Neural cell (in vitro differentiated cells): ENCODE results near the gene TOMM40. TPM values are rescaled to one million over a fixed set of nuclear protein-coding genes. Genes with fewer than 3 reads are reported as not detected.

Experiments used
- H2AFZ ChIP-seq: fragments of 200-600, 300-800 bp; sonication (generic), shearing (Covaris generic); 2 replicates; pipeline ENCODE4 v1.6.0; 2014; ENCODE audit warnings: low read depth, mild to moderate bottlenecking, antibody characterized with exemption, low read length, moderate library complexity
- H3F3A ChIP-seq: fragments of 200-600 bp; shearing (Covaris generic); 2 replicates; pipeline ENCODE4 v1.6.1; 2016; ENCODE audit warnings: mild to moderate bottlenecking, moderate library complexity, mixed read lengths, antibody characterized with exemption, low read length; ENCODE audit not compliant: insufficient read depth, poor library complexity, severe bottlenecking
- H3K27ac ChIP-seq: fragments of 200-600, 300-800 bp; sonication (generic), shearing (Covaris generic); 2 replicates; pipeline ENCODE4 v1.5.1; 2014; ENCODE audit warnings: mild to moderate bottlenecking, low read length, moderate library complexity
- H3K27me3 ChIP-seq: fragments of 300-800, 200-600 bp; sonication (generic), shearing (Covaris generic); 2 replicates; pipeline ENCODE4 v1.6.0; 2014; ENCODE audit warnings: mild to moderate bottlenecking, low read depth, low read length, moderate library complexity; ENCODE audit not compliant: insufficient read depth
- H3K36me3 ChIP-seq: fragments of 300-800, 200-600 bp; sonication (generic), shearing (Covaris generic); 2 replicates; pipeline ENCODE4 v1.5.1; 2014; ENCODE audit warnings: mild to moderate bottlenecking, antibody characterized with exemption, low read length, moderate library complexity; ENCODE audit not compliant: insufficient read depth
- H3K4me2 ChIP-seq: fragments of 300-800, 200-600 bp; sonication (generic), shearing (Covaris generic); 2 replicates; pipeline ENCODE4 v1.6.0; 2014; ENCODE audit warnings: mild to moderate bottlenecking, low read length
- H3K4me3 ChIP-seq: fragments of 300-800, 200-600 bp; sonication (generic), shearing (Covaris generic); 2 replicates; pipeline ENCODE4 v1.5.1; 2014; ENCODE audit warnings: mild to moderate bottlenecking, low read length, moderate library complexity
- H3K79me2 ChIP-seq: fragments of 200-600 bp; shearing (Covaris generic); replicated peaks from 2 replicates; pipeline ENCODE4 v1.6.0; 2014; ENCODE audit warnings: mild to moderate bottlenecking, low read length, moderate library complexity; ENCODE audit not compliant: insufficient read depth
- H3K9ac ChIP-seq: fragments of 300-800, 200-600 bp; sonication (generic), shearing (Covaris generic); 2 replicates; pipeline ENCODE4 v1.6.1; 2016; ENCODE audit warnings: mild to moderate bottlenecking, low read length, mixed read lengths
- H3K9me2 ChIP-seq: fragments of 200-600 bp; shearing (Covaris generic); 2 replicates; pipeline ENCODE4 v1.6.1; 2016; ENCODE audit warnings: mild to moderate bottlenecking, low read length, mixed read lengths; ENCODE audit not compliant: insufficient read depth
- H3K9me3 ChIP-seq: fragments of 200-600, 300-800 bp; sonication (generic), shearing (Covaris generic); 2 replicates; pipeline ENCODE4 v1.6.1; 2016; ENCODE audit warnings: mild to moderate bottlenecking, mixed run types, low read length, moderate library complexity, mixed read lengths
- H4K20me1 ChIP-seq: fragments of 200-600 bp; shearing (Covaris generic); 2 replicates; pipeline ENCODE4 v1.6.1; 2016; ENCODE audit warnings: mild to moderate bottlenecking, mixed run types; ENCODE audit not compliant: insufficient read depth
- CTCF ChIP-seq: fragments of 450-650 bp; IDR thresholded peaks from 2 replicates; pipeline ENCODE4 v1.5.1; 2014; ENCODE audit warnings: antibody characterized with exemption, mild to moderate bottlenecking, moderate library complexity; ENCODE audit not compliant: poor library complexity, severe bottlenecking
- EP300 ChIP-seq: fragments of 450-650 bp; conservative IDR thresholded peaks from 2 replicates; pipeline ENCODE4 v1.6.1; 2014; ENCODE audit warnings: antibody characterized with exemption, mild to moderate bottlenecking, moderate library complexity; ENCODE audit not compliant: poor library complexity, severe bottlenecking
- EZH2 ChIP-seq: fragments of 200-600, 300-800 bp; shearing (Covaris generic), sonication (generic); IDR thresholded peaks from 2 replicates; pipeline ENCODE4 v1.6.1; 2014; ENCODE audit warnings: antibody characterized with exemption, low read length, borderline replicate concordance, mild to moderate bottlenecking; ENCODE audit not compliant: insufficient read depth, poor library complexity, severe bottlenecking
- MXI1 ChIP-seq: fragments of 450-650 bp; conservative IDR thresholded peaks from 2 replicates; pipeline ENCODE4 v1.6.1; 2014; ENCODE audit warnings: antibody characterized with exemption, mild to moderate bottlenecking; ENCODE audit not compliant: poor library complexity, severe bottlenecking
- POLR2AphosphoS5 ChIP-seq: IDR thresholded peaks from 2 replicates; pipeline ENCODE4 v1.6.1; 2012
- RAD21 ChIP-seq: fragments of 450-650 bp; conservative IDR thresholded peaks from 2 replicates; pipeline ENCODE4 v1.6.1; 2014; ENCODE audit warnings: antibody characterized with exemption, mild to moderate bottlenecking, moderate library complexity
- SMC3 ChIP-seq: fragments of 450-650 bp; conservative IDR thresholded peaks from 2 replicates; pipeline ENCODE4 v1.6.1; 2014; ENCODE audit warnings: antibody characterized with exemption, mild to moderate bottlenecking, moderate library complexity; ENCODE audit not compliant: poor library complexity
- TAF1 ChIP-seq: IDR thresholded peaks from 2 replicates; pipeline ENCODE4 v1.6.1; 2012; ENCODE audit warnings: low read depth
- polyA plus RNA-seq: library from polyadenylated mRNA; depleted of rRNA; stranded (reverse); fragments of >200 nt; gene quantifications from 2 replicates; pipeline ENCODE4 v1.2.3, GENCODE V29; 2014
- TF ChIP-seq, protein P1 (sequence below): IDR thresholded peaks from 2 replicates; pipeline ENCODE4 v1.6.1; 2012; ENCODE audit warnings: borderline replicate concordance

The TOMM40 gene
- polyA plus RNA-seq, 1 donor from 2014 or later: 48.4 TPM

GRCh38 chr19:44889830-44890365, 1.2 kb upstream of the TOMM40 start:
- Histone ChIP-seq H3K79me2 (peaks cover 13% of the 10 kb centered on the region), H3K4me3 (peak overlapping the region; percentile 62), H2AFZ (peak overlapping the region; percentile 78), H3K4me2 (peak overlapping the region; percentile 87), H3K27ac (peak overlapping the region; percentile 94), H3K27me3 (no peaks in the 10 kb centered on the region), H3F3A (no peaks in the 10 kb centered on the region), H3K9me3 (no peaks in the 10 kb centered on the region), H3K36me3 (no peaks in the 10 kb centered on the region), H3K9me2 (no peaks in the 10 kb centered on the region), H3K9ac (peak overlapping the region; percentile 72), H4K20me1 (no peaks in the 10 kb centered on the region)
- TF ChIP-seq MXI1 (no peak), SMC3 (peak; percentile 61), POLR2AphosphoS5 (no peak), RAD21 (no peak), EP300 (no peak), TAF1 (no peak), CTCF (peak; percentile 13), EZH2 (no peak)
- TF ChIP-seq, protein P1, sequence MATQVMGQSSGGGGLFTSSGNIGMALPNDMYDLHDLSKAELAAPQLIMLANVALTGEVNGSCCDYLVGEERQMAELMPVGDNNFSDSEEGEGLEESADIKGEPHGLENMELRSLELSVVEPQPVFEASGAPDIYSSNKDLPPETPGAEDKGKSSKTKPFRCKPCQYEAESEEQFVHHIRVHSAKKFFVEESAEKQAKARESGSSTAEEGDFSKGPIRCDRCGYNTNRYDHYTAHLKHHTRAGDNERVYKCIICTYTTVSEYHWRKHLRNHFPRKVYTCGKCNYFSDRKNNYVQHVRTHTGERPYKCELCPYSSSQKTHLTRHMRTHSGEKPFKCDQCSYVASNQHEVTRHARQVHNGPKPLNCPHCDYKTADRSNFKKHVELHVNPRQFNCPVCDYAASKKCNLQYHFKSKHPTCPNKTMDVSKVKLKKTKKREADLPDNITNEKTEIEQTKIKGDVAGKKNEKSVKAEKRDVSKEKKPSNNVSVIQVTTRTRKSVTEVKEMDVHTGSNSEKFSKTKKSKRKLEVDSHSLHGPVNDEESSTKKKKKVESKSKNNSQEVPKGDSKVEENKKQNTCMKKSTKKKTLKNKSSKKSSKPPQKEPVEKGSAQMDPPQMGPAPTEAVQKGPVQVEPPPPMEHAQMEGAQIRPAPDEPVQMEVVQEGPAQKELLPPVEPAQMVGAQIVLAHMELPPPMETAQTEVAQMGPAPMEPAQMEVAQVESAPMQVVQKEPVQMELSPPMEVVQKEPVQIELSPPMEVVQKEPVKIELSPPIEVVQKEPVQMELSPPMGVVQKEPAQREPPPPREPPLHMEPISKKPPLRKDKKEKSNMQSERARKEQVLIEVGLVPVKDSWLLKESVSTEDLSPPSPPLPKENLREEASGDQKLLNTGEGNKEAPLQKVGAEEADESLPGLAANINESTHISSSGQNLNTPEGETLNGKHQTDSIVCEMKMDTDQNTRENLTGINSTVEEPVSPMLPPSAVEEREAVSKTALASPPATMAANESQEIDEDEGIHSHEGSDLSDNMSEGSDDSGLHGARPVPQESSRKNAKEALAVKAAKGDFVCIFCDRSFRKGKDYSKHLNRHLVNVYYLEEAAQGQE: no peak

DNA sequence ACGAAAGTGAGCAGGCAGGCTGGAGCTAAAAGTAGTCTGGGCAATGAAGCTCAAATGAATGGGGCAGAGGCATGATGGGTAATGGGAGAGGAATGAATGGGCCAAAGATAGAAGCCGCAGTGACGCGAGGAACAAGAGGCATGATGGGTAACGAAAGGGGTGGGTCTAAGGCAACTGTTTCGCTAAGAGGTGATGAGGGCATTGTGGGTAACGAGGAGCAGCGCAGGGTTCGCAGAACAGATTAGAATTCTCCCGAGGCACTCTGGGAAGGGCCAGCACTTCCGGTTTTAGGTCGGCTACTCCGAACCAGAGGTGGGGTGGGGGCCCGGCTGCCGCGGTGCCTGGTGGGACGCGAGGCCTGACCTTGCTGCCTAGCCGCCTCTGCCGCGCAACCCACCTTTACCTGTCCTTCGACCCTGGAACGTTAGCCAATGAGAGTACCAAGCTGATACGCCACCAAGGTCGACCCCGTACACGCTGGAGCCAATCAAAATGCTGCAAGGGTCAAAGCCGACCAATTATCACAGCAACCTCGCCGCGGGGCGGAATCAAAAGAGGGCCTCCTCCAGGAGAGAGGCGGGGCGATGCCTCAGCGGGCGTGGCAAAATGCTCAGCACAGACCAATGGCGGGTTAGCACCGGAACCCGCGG, 563 bp upstream of the TOMM40 start:
- H3K79me2 ChIP-seq: peaks cover 13% of the 10 kb centered on the region
- peak overlapping the region; percentile 94 for H3K27ac ChIP-seq
- peak overlapping the region; percentile 87 for H3K4me2 ChIP-seq
- TF ChIP-seq CTCF (no peak), POLR2AphosphoS5 (peak; percentile 96), RAD21 (no peak), TAF1 (peak; percentile 98), SMC3 (no peak), MXI1 (peak; percentile 41), EP300 (peak; percentile 81), EZH2 (no peak)
- TF ChIP-seq, protein P1: peak; percentile 93
- no peaks in the 10 kb centered on the region for H3F3A ChIP-seq
- peak overlapping the region; percentile 62 for H3K4me3 ChIP-seq
- H3K9ac ChIP-seq: peak overlapping the region; percentile 72
- peak overlapping the region; percentile 78 for H2AFZ ChIP-seq
- no peaks in the 10 kb centered on the region for H3K9me2 ChIP-seq
- no peaks in the 10 kb centered on the region for H3K27me3 ChIP-seq
- H3K36me3 ChIP-seq: no peaks in the 10 kb centered on the region
- no peaks in the 10 kb centered on the region for H3K9me3 ChIP-seq
- H4K20me1 ChIP-seq: no peaks in the 10 kb centered on the region
